Peyer's patch (tissue), 4 donors: Measurements from ENCODE around the gene SUMO3. TPM values are rescaled to one million over a fixed set of nuclear protein-coding genes. Genes with fewer than 3 reads are reported as not detected.

Source experiments
- DNase-seq, 3 donors: peaks; one replicate each; pipeline ENCODE4 v3.0.0-alpha.2; 2017 to 2019
- H3K27ac ChIP-seq, 4 donors: fragments of 200-600 bp; sonication (generic); one replicate each; pipeline ENCODE4 v1.5.1; 2016 to 2019
- H3K27me3 ChIP-seq, 2 donors: fragments of 200-600 bp; sonication (generic); one replicate each; pipeline ENCODE4 v1.5.1; 2019
- H3K36me3 ChIP-seq, 3 donors: fragments of 200-600 bp; sonication (generic); one replicate each; pipeline ENCODE4 v1.5.1; 2016 to 2019
- H3K4me1 ChIP-seq, 4 donors: fragments of 200-600 bp; sonication (generic); one replicate each; pipeline ENCODE4 v1.5.1; 2016 to 2019
- H3K4me3 ChIP-seq, 4 donors: fragments of 200-600 bp; sonication (generic); 1 replicate in 3 of 4; 2 replicates in 1 of 4; pipeline ENCODE4 v1.5.1; 2016 to 2019; ENCODE audit warnings: mild to moderate bottlenecking in 1 of 4
- H3K9me3 ChIP-seq, 4 donors: fragments of 200-600 bp; sonication (generic); one replicate each; pipeline ENCODE4 v1.5.1; 2016 to 2019; ENCODE audit warnings: mild to moderate bottlenecking in 1 of 4
- CTCF ChIP-seq, 6 experiments: fragments of 450-650 bp in 4 of 6; fragments of 200-600 bp in 2 of 6; sonication (generic) in 1 of 6; IDR thresholded peaks; one replicate each; pipeline ENCODE4 v1.5.1; 2017 to 2019; ENCODE audit warnings: antibody characterized with exemption in 6 of 6, mild to moderate bottlenecking in 3 of 6, moderate library complexity in 1 of 6
- POLR2A ChIP-seq, 2 donors: fragments of 450-650 bp; IDR thresholded peaks; one replicate each; pipeline ENCODE4 v1.5.1; 2017; ENCODE audit warnings: antibody characterized with exemption in 2 of 2, mild to moderate bottlenecking in 2 of 2, moderate library complexity in 2 of 2
- total RNA-seq, 4 donors: library from RNA; depleted of rRNA; stranded (reverse); fragments of >200 nt; gene quantifications; one replicate each; pipeline ENCODE4 v1.1.0, GENCODE V29; 2016

Gene SUMO3
- total RNA-seq, 4 donors from 2014 or later = 42.6 to 57.6 (median 49.8) TPM

- peaks cover 0 to 15% (median 3%) of the 10 kb centered on the region in 4 donors for H3K9me3 ChIP-seq
- peaks cover 4 to 15% (median 10%) of the 10 kb centered on the region in 4 donors for H3K4me1 ChIP-seq
- H3K36me3 ChIP-seq = no peaks in the 10 kb centered on the region
- no peak overlapping the region for H3K4me3 ChIP-seq
- no peak overlapping the region for H3K27ac ChIP-seq
- no peaks in the 10 kb centered on the region for H3K27me3 ChIP-seq
- no peak for DNase-seq
- TF ChIP-seq POLR2A (IDR thresholded peaks at IDR 0.05) = no peak
- no peak for TF ChIP-seq CTCF (IDR thresholded peaks at IDR 0.05)
These were observed 3.0 kb upstream of the SUMO3 start for GRCh38 chr21:44820851-44821250.

GRCh38 chr21:44819283-44820243 lies 1.7 kb upstream of the SUMO3 start:
- DNase-seq = peak in 1 of 3 donors; percentile 42
- TF ChIP-seq POLR2A (IDR thresholded peaks at IDR 0.05) (no peak), CTCF (IDR thresholded peaks at IDR 0.05) (no peak)
- H3K27ac ChIP-seq = no peak overlapping the region

GRCh38 chr21:44818640-44819011 lies 764 bp upstream of the SUMO3 start:
- no peaks in the 10 kb centered on the region for H3K27me3 ChIP-seq
- H3K4me1 ChIP-seq = peaks cover 4 to 15% (median 10%) of the 10 kb centered on the region in 4 donors
- H3K4me3 ChIP-seq = peak overlapping the region; percentile 84 to 92 (median 88)
- DNase-seq = no peak
- peaks cover 0 to 14% (median 3%) of the 10 kb centered on the region in 4 donors for H3K9me3 ChIP-seq
- TF ChIP-seq CTCF (IDR thresholded peaks at IDR 0.05) = no peak
- TF ChIP-seq POLR2A (IDR thresholded peaks at IDR 0.05) = no peak
- peaks cover 0 to 2% (median 0%) of the 10 kb centered on the region in 3 donors for H3K36me3 ChIP-seq
- peak overlapping the region; percentile 90 to 96 (median 93) for H3K27ac ChIP-seq

More at GRCh38 chr21:44819283-44820243, 1.7 kb upstream of the SUMO3 start:
- H3K36me3 ChIP-seq = no peaks in the 10 kb centered on the region
- no peak overlapping the region for H3K4me3 ChIP-seq
- no peaks in the 10 kb centered on the region for H3K27me3 ChIP-seq
- H3K4me1 ChIP-seq = peaks cover 4 to 15% (median 10%) of the 10 kb centered on the region in 4 donors
- peaks cover 0 to 15% (median 3%) of the 10 kb centered on the region in 4 donors for H3K9me3 ChIP-seq

GRCh38 chr21:44817506-44817880 lies 369 bp downstream of the SUMO3 start:
- Histone ChIP-seq H3K4me1 (peaks cover 4 to 15% (median 10%) of the 10 kb centered on the region in 4 donors), H3K36me3 (peaks cover 0 to 14% (median 0%) of the 10 kb centered on the region in 3 donors), H3K4me3 (peak overlapping the region; percentile 84 to 92 (median 88)), H3K27ac (peak overlapping the region; percentile 90 to 96 (median 93)), H3K9me3 (peaks cover 0 to 7% (median 2%) of the 10 kb centered on the region in 4 donors), H3K27me3 (no peaks in the 10 kb centered on the region)
- no peak for TF ChIP-seq CTCF (IDR thresholded peaks at IDR 0.05)
- no peak for TF ChIP-seq POLR2A (IDR thresholded peaks at IDR 0.05)
- peak; percentile 86 to 96 (median 95) for DNase-seq

- H3K27ac ChIP-seq = peak overlapping the region in 3 of 4 donors; percentile 92 to 96 (median 94)
- peak overlapping the region; percentile 84 to 92 (median 88) for H3K4me3 ChIP-seq
- DNase-seq = no peak
- H3K36me3 ChIP-seq = peaks cover 0 to 18% (median 0%) of the 10 kb centered on the region in 3 donors
- peaks cover 0 to 7% (median 0%) of the 10 kb centered on the region in 4 donors for H3K9me3 ChIP-seq
- TF ChIP-seq CTCF (IDR thresholded peaks at IDR 0.05) (no peak), POLR2A (IDR thresholded peaks at IDR 0.05) (no peak)
- H3K4me1 ChIP-seq = peaks cover 4 to 15% (median 10%) of the 10 kb centered on the region in 4 donors
- H3K27me3 ChIP-seq = no peaks in the 10 kb centered on the region
These were observed 929 bp downstream of the SUMO3 start for GRCh38 chr21:44816761-44817505.
